AG08396 (cell line): ENCODE measurements around the gene RASAL2.
"Not testable (repeated sequence)": the region's sequence is repeated elsewhere in the genome, so short reads cannot be mapped to it uniquely, and the experiment has no call there.

ENCODE experiments used
- DNase-seq: peaks from one replicate; pipeline ENCODE4 v3.0.0; 2012; ENCODE audit warnings: low spot score, mixed read lengths

RASAL2 gene

DNA sequence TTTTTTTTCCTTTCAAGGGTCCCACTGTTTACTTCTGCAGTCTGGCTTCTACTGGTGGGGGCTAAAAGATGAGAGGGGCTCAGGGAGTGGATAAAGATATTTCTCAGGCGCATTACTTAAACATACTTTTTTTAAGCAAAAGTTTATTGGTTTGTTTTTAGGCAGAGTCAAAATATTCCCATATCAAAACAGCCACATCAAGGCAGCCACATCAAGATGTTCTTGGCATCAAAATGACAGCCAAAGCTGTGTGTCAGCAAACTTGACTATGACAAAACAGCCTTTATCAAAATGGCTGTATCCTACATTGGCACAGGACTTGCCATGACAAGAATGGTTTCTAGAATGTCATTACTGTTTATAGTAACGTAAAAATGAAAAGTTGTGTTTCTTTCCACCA lies 22.1 kb upstream of the RASAL2 start:
- no peak for DNase-seq

GRCh38 chr1:178072326-178072725 lies 21.6 kb upstream of the RASAL2 start:
- DNase-seq, result no peak

GRCh38 chr1:178075333-178075732 lies 18.6 kb upstream of the RASAL2 start:
- no peak for DNase-seq

GRCh38 chr1:178076607-178077006 lies 17.3 kb upstream of the RASAL2 start:
- no peak for DNase-seq

- DNase-seq, result no peak
These were observed 16.0 kb upstream of the RASAL2 start for GRCh38 chr1:178077917-178078316.

DNA sequence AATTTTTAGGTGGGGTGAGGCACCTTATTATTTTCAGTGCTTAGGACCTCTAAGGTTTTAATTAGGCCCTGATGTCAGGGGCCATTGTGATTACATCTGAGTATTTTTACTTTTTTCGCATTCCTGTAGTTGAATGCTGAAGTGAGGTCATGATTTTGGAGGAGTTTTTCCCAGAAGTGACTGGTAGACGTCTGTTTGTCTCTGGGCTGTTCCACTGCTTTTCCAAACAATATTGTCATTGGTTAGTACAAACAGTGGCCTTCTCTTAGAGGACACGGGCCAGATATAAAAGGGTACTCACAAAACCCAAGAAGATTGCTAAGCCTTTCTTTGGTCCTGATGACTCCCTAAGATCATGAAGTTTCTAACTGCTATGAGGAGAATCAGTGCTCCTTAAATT lies 7.6 kb upstream of the RASAL2 start:
- DNase-seq, result peak; percentile 22

DNA sequence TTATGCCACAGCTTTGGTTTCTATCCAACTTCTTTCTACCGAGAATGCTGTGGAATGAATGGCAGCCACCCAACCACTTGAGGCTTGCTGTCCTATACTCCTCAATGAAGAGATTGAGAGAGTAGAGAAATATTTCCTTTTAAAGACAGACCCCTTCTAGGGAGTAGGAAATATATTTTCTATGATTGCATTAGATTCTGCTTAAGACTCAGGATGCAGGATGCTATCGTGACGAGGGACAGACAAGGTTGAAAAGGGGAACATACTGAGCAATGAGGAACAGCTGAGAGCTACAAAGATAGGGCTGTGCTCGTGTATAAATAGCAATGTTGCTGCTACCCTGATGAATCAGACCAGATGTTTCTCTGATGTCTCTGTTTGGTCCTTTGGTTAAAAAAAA lies 7.1 kb upstream of the RASAL2 start:
- peak; percentile 65 for DNase-seq

DNA sequence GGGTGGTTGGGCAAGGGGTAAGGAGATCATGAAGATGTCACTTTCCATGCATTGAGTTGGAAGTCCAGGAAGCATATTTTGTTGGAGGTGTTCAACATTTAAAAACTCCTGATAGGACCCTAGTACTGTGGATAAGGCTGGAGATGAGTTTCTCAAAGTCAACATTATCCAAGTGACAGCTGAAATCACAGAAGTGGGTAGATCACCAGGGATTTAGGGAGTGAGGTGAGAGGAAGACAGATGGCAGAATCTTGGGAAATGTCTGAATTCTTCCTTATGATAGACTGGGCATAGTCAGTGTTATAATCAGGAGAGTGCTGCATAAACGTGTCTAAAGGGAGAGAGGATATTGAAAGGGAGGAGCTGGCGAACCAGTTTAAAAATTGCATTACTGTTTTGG lies 5.3 kb upstream of the RASAL2 start:
- DNase-seq, result no peak

DNA sequence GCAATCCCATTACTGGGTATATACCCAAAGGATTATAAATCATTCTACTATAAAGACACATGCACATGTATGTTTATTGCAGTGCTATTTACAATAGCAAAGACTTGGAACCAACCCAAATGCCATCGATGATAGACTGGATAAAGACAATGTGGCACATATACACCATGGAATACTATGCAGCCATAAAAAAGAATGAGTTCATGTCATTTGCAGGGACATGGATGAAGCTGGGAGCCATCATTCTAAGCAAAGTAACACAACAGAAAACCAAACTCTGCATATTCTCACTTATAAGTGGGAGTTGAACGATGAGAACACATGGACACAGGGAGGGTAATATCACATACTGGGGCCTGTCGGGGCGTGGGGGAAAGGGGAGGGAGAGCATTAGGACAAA lies 2.5 kb upstream of the RASAL2 start:
- DNase-seq, result not testable (repeated sequence)

DNA sequence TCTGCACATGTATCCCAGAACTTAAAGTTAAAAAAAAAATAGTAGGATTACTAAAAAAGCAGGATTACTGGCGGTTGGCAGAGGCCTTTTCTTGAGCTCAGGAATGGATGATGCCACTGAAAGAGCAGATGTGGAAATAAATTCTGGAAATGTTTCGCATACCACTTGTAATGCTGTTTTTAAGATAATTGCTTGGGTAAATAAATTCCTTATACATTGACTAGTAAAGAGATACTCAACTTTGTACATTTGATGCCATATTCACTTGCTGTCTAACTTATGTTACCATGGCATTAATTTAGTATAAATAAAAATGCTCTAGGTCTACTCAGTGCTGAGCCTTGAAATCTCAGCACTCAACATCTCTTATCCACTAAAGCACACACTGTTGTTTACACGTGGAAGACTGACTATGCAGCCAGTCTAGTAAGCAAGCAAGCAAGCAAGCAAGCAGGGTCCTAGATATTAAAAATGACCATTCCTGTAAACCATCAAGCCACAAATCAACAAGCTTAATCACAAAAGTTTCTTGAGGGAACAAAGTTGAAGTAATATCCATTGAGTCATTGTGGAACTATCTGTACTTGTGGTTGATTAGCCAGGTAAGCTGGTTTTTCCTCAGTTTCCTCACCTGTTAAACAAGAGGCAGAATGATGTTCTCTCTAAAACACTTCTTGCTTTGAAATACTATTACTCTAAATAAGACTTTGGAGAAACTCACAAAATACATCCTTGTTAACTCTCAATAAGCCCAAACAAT lies 1.7 kb upstream of the RASAL2 start:
- peak; percentile 25 for DNase-seq

- peak; percentile 45 for DNase-seq
These were observed 918 bp upstream of the RASAL2 start for GRCh38 chr1:178092878-178093493.

DNA sequence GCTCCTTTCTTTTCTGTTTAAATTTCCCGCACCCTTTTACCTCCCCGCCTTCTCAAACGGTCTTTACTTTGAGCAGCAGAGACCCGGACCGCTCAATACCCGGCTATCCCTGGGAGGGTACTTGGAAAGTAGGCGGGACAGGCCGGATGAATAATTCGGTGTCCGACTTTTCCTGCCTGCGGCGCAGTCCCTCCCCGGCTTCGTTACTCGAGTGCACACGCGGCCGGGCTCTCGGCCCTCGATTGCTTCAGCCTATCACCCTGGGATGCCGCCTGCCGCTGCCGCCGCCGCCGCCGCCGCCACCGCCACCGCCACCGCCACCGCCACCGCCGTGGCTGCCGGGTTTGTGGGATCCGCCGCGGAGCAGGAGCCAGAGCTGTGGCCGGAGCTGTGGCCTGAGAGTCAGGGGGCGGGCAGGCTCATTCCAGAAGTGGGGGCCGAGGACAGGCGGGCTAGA lies 382 bp upstream of the RASAL2 start:
- DNase-seq, result peak; percentile 95

- DNase-seq, result peak; percentile 33
These were observed 1.1 kb downstream of the RASAL2 start for GRCh38 chr1:178094739-178095645.

DNA sequence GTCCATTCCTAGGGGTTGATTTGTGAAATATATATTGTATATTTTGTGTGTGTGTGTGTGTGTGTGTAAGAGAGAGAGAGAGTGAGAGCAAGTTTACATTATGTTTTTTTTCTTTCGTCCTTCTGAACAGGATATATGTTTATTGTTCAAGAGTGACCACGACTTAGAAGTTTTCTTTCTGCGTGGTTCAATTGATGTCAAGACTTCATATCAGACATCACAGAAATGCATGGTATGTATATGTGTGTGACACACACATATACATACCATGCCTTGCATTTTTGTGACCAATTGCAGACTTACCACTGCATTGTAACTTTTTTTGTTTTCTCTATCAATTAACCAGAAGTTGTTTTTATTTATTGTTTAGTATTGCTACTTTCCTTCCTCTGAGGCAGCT lies 2.5 kb downstream of the RASAL2 start:
- no peak for DNase-seq

DNA sequence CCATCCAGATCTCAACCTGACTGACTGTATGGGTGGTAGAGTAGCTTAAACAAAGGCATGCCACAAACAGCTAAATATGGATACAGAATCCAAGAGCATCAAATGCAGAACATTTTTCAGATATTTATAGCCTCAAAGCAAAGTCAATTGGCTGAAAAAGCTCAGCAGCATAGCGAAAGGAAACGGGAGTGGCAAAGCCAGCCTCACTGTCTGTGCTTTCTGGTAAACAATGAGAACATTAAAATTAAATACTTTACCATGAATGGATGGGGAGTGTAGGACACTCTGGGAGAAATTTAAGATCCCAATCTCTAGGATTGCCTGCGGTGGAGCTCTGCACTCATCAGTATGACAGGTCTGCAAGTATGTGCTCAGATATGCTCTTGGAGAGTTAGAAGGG lies 4.4 kb downstream of the RASAL2 start:
- DNase-seq, result no peak

GRCh38 chr1:178101266-178101630 lies 7.3 kb downstream of the RASAL2 start:
- DNase-seq, result no peak

DNA sequence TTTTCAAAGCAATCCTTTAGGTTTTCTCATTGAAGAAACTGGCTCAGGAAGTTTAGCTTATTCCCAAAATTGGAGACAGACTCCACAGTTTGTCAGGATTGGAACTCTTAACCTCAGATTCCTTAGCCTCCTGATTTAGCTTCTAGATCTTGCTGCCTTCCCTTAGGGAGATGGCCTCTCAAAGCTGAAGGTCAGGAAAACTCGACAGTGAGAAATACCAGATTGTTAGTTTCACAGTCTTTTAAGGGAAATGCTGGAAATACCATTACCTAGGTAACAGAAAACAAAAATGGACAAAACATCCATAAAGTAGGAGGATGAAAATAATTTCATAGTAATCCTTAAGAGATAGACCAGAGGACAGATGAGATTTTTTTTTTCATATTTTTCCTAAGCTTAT lies 7.8 kb downstream of the RASAL2 start:
- no peak for DNase-seq

DNA sequence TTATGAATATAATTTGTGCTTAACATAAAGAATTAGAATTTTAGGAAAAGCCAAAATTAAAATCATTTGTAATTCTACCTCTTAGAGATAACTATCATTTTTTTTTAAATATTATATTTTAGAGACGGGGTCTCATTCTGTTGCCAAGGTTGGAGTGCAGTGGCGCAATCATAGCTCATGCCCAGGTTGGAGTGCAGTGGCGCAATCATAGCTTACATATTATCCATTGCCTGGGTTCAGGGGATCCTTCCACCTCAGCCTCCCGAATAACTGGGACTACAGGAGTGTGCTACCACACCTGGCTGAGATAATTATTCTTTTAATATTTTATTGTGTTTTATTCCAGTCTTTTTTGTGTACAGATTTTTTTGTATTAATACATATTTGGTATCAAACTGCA lies 8.3 kb downstream of the RASAL2 start:
- no peak for DNase-seq

DNA sequence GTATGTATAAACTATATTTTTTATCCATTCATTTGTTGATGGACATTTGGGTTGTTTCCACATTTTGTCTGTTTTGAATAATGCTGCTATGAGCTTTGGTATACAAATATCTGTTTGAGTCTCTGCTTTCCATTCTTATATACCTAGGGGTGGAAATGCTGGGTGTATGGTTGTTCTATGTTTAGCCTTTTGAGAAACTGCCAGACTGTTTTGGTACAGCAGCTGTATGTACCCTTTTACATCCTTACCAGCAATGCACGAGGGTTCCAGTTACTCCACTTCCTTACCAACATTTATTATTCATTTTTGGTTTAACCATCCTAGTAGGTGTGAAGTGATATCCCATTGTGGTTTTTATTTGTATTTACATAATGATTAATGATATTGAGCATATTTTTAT lies 13.9 kb downstream of the RASAL2 start:
- DNase-seq, result no peak

- no peak for DNase-seq
These were observed 15.6 kb downstream of the RASAL2 start for GRCh38 chr1:178109348-178110143.

GRCh38 chr1:178115260-178115659 lies 21.4 kb downstream of the RASAL2 start:
- no peak for DNase-seq

- no peak for DNase-seq
These were observed 24.6 kb downstream of the RASAL2 start for GRCh38 chr1:178118524-178118923.
